ENCODE measurements around the gene HTRA3. TPM values are rescaled to one million over a fixed set of nuclear protein-coding genes. Genes with fewer than 3 reads are reported as not detected.

Gene HTRA3
- total RNA-seq, 1 donor from 2014 or later: 3.5 TPM

GRCh38 chr4:8292478-8293107 is 23.0 kb downstream of the HTRA3 start:
- peak; percentile 34 for DNase-seq (ENCODE audit: low spot score)
- no peak overlapping the region for H3K27ac Mint-ChIP-seq (ENCODE audit: unreplicated experiment)

GRCh38 chr4:8293131-8293975 is 23.8 kb downstream of the HTRA3 start:
- DNase-seq (ENCODE audit: low spot score): peak; percentile 69
- H3K9me3 Mint-ChIP-seq (ENCODE audit: low read depth): peaks cover 7% of the 10 kb centered on the region
- H3K27ac Mint-ChIP-seq (ENCODE audit: unreplicated experiment): no peak overlapping the region

More at GRCh38 chr4:8292478-8293107, 23.0 kb downstream of the HTRA3 start:
- Mint-ChIP-seq H3K36me3 (ENCODE audit: low read depth) (no peaks in the 10 kb centered on the region), H3K4me1 (ENCODE audit: low read depth) (no peaks in the 10 kb centered on the region), H3K27me3 (ENCODE audit: low read depth) (peaks cover 1% of the 10 kb centered on the region), H3K9me3 (ENCODE audit: low read depth) (peaks cover 7% of the 10 kb centered on the region), H3K4me3 (ENCODE audit: unreplicated experiment) (no peak overlapping the region)
- TF ChIP-seq CTCF (IDR thresholded peaks at IDR 0.05): no peak

GRCh38 chr4:8294036-8294435 is 24.5 kb downstream of the HTRA3 start:
- TF ChIP-seq CTCF (IDR thresholded peaks at IDR 0.05): no peak
- no peaks in the 10 kb centered on the region for H3K36me3 Mint-ChIP-seq (ENCODE audit: low read depth)
- H3K27me3 Mint-ChIP-seq (ENCODE audit: low read depth): peaks cover 1% of the 10 kb centered on the region
- DNase-seq (ENCODE audit: low spot score): peak; percentile 57
- no peak overlapping the region for H3K4me3 Mint-ChIP-seq (ENCODE audit: unreplicated experiment)
- H3K4me1 Mint-ChIP-seq (ENCODE audit: low read depth): no peaks in the 10 kb centered on the region
- no peak overlapping the region for H3K27ac Mint-ChIP-seq (ENCODE audit: unreplicated experiment)
- peaks cover 7% of the 10 kb centered on the region for H3K9me3 Mint-ChIP-seq (ENCODE audit: low read depth)

More at GRCh38 chr4:8293131-8293975, 23.8 kb downstream of the HTRA3 start:
- no peak for TF ChIP-seq CTCF (IDR thresholded peaks at IDR 0.05)
- Mint-ChIP-seq H3K36me3 (ENCODE audit: low read depth) (no peaks in the 10 kb centered on the region), H3K4me1 (ENCODE audit: low read depth) (no peaks in the 10 kb centered on the region), H3K4me3 (ENCODE audit: unreplicated experiment) (no peak overlapping the region), H3K27me3 (ENCODE audit: low read depth) (peaks cover 1% of the 10 kb centered on the region)

- peaks cover 14% of the 10 kb centered on the region for H3K9me3 Mint-ChIP-seq (ENCODE audit: low read depth)
- H3K27ac Mint-ChIP-seq (ENCODE audit: unreplicated experiment): no peak overlapping the region
- TF ChIP-seq CTCF (IDR thresholded peaks at IDR 0.05): no peak
- H3K4me1 Mint-ChIP-seq (ENCODE audit: low read depth): no peaks in the 10 kb centered on the region
- no peak overlapping the region for H3K4me3 Mint-ChIP-seq (ENCODE audit: unreplicated experiment)
- H3K36me3 Mint-ChIP-seq (ENCODE audit: low read depth): peaks cover 4% of the 10 kb centered on the region
- H3K27me3 Mint-ChIP-seq (ENCODE audit: low read depth): peaks cover 1% of the 10 kb centered on the region
- no peak for DNase-seq (ENCODE audit: low spot score)
Observed at GRCh38 chr4:8294775-8295174, 25.2 kb downstream of the HTRA3 start.

GRCh38 chr4:8295471-8295870 is 25.9 kb downstream of the HTRA3 start:
- TF ChIP-seq CTCF (IDR thresholded peaks at IDR 0.05): no peak
- H3K9me3 Mint-ChIP-seq (ENCODE audit: low read depth): peaks cover 20% of the 10 kb centered on the region
- peaks cover 1% of the 10 kb centered on the region for H3K27me3 Mint-ChIP-seq (ENCODE audit: low read depth)
- no peak overlapping the region for H3K27ac Mint-ChIP-seq (ENCODE audit: unreplicated experiment)
- H3K36me3 Mint-ChIP-seq (ENCODE audit: low read depth): peaks cover 4% of the 10 kb centered on the region
- peak; percentile 66 for DNase-seq (ENCODE audit: low spot score)
- no peak overlapping the region for H3K4me3 Mint-ChIP-seq (ENCODE audit: unreplicated experiment)
- no peaks in the 10 kb centered on the region for H3K4me1 Mint-ChIP-seq (ENCODE audit: low read depth)

All from chondrocyte (in vitro differentiated cells).